ENCODE results near the gene RBBP4.
A peak's percentile ranks its signal among the peaks of the same experiment; 100 is the strongest.
"Not testable (repeated sequence)": the region's sequence is repeated elsewhere in the genome, so short reads cannot be mapped to it uniquely, and the experiment has no call there.

The RBBP4 gene

GRCh38 chr1:32650752-32651460, at the start of gene RBBP4:
RBBP4 (plus strand) TSS chr1:32651208; CDS start chr1:32651307, 99 bp downstream.
- DNase-seq = peak; percentile 98

- no peak for DNase-seq
Measured at GRCh38 chr1:32605711-32606424, 45.1 kb upstream of the RBBP4 start.

- no peak for DNase-seq
Measured at GRCh38 chr1:32606565-32607371, 44.2 kb upstream of the RBBP4 start.

GRCh38 chr1:32609180-32609579, 41.8 kb upstream of the RBBP4 start:
- no peak for DNase-seq

GRCh38 chr1:32611859-32612188, 39.2 kb upstream of the RBBP4 start:
- no peak for DNase-seq

GRCh38 chr1:32612189-32612881, 38.7 kb upstream of the RBBP4 start:
- peak; percentile 40 for DNase-seq

GRCh38 chr1:32613472-32613871, 37.5 kb upstream of the RBBP4 start:
- no peak for DNase-seq

GRCh38 chr1:32618673-32619221, 32.3 kb upstream of the RBBP4 start:
- DNase-seq = no peak

GRCh38 chr1:32619701-32620485, 31.1 kb upstream of the RBBP4 start:
- no peak for DNase-seq

GRCh38 chr1:32622205-32622604, 28.8 kb upstream of the RBBP4 start:
- DNase-seq = no peak

GRCh38 chr1:32622806-32623681, 28.0 kb upstream of the RBBP4 start:
- no peak for DNase-seq

- no peak for DNase-seq
Measured at GRCh38 chr1:32623775-32624174, 27.2 kb upstream of the RBBP4 start.

GRCh38 chr1:32626176-32626575, 24.8 kb upstream of the RBBP4 start:
- DNase-seq = no peak

GRCh38 chr1:32627596-32628162, 23.3 kb upstream of the RBBP4 start:
- peak; percentile 46 for DNase-seq

GRCh38 chr1:32630173-32630572, 20.8 kb upstream of the RBBP4 start:
- DNase-seq = not testable (repeated sequence)

GRCh38 chr1:32632829-32633228, 18.2 kb upstream of the RBBP4 start:
- no peak for DNase-seq

GRCh38 chr1:32635508-32636277, 15.3 kb upstream of the RBBP4 start:
- no peak for DNase-seq

- no peak for DNase-seq
Measured at GRCh38 chr1:32636914-32637645, 13.9 kb upstream of the RBBP4 start.

GRCh38 chr1:32639489-32640075, 11.4 kb upstream of the RBBP4 start:
- no peak for DNase-seq

Data from CD4-positive, alpha-beta T cell treated with Interleukin-4 for 4 hours (primary cell).